HEK293 (cell line): ENCODE measurements around the gene DUSP1.

Experiments
- CTCF ChIA-PET: fragments of 350-600 bp; formaldehyde crosslinking; extraction: SDS; loops from one replicate; lab custom pipeline; 2021; ENCODE audit warnings: antibody characterized with exemption; lab: Yijun Ruan, JAX
- POLR2A ChIA-PET: fragments of 300-600 bp; formaldehyde crosslinking; extraction: SDS; loops from one replicate; lab custom pipeline; 2020; ENCODE audit warnings: antibody characterized with exemption, inconsistent platforms; lab: Yijun Ruan, JAX
- H3K27ac ChIP-seq: fragments of 200-500 bp; sonication (Bioruptor generic); 2 replicates; pipeline ENCODE4 v1.5.1; 2014; ENCODE audit warnings: low read depth, low read length, control low read depth, inconsistent platforms; ENCODE audit errors: extremely low read depth
- H3K36me3 ChIP-seq, 2 experiments: fragments of 200-500 bp in 1 of 2; sonication (Bioruptor generic) in 1 of 2; 1 replicate in 1 of 2; 2 replicates in 1 of 2; pipeline ENCODE4 v1.5.1; 2014 to 2017; ENCODE audit warnings: inconsistent platforms in 2 of 2, low read length in 2 of 2; ENCODE audit not compliant: control insufficient read depth in 2 of 2, insufficient read depth in 1 of 2
- H3K4me1 ChIP-seq: fragments of 200-500 bp; sonication (Bioruptor generic); 2 replicates; pipeline ENCODE4 v1.5.1; 2014; ENCODE audit warnings: mild to moderate bottlenecking, low read length, inconsistent platforms; ENCODE audit not compliant: control insufficient read depth, insufficient read depth
- H3K4me3 ChIP-seq: 2 replicates; pipeline ENCODE4 v1.5.1; 2011; ENCODE audit warnings: low read depth, mild to moderate bottlenecking, control low read depth, low read length, moderate library complexity
- H3K9me3 ChIP-seq: fragments of 200-500 bp; sonication (Bioruptor generic); 2 replicates; pipeline ENCODE4 v1.5.1; 2014; ENCODE audit warnings: low read depth, low read length, inconsistent platforms; ENCODE audit not compliant: control insufficient read depth, insufficient read depth
- GFI1B ChIP-seq: fragments of 450-650 bp; formaldehyde crosslinking; IDR thresholded peaks from 2 replicates; pipeline ENCODE4 v1.5.1; 2016; ENCODE audit warnings: missing biosample characterization, missing genetic modification characterization
- GLI2 ChIP-seq: fragments of 450-650 bp; formaldehyde crosslinking; IDR thresholded peaks from 2 replicates; pipeline ENCODE4; 2017; ENCODE audit warnings: missing biosample characterization, missing genetic modification characterization, low read depth, borderline replicate concordance
- TSHZ1 ChIP-seq: fragments of 450-650 bp; formaldehyde crosslinking; IDR thresholded peaks from 2 replicates; pipeline ENCODE4 v1.5.1; 2016; ENCODE audit warnings: missing biosample characterization, missing genetic modification characterization, borderline replicate concordance
- ZNF132 ChIP-seq: fragments of 450-650 bp; formaldehyde crosslinking; IDR thresholded peaks from 2 replicates; pipeline ENCODE4 v1.5.1; 2017; ENCODE audit warnings: missing biosample characterization, missing genetic modification characterization, borderline replicate concordance
- ZNF211 ChIP-seq: fragments of 450-650 bp; formaldehyde crosslinking; IDR thresholded peaks from 2 replicates; pipeline ENCODE4 v1.5.1; 2016; ENCODE audit warnings: low read depth, missing biosample characterization, missing genetic modification characterization
- ZNF280C ChIP-seq: fragments of 450-650 bp; formaldehyde crosslinking; IDR thresholded peaks from 2 replicates; pipeline ENCODE4 v1.5.1; 2016; ENCODE audit warnings: missing biosample characterization, missing genetic modification characterization
- ZNF423 ChIP-seq: fragments of 450-650 bp; formaldehyde crosslinking; IDR thresholded peaks from 2 replicates; pipeline ENCODE4 v1.5.1; 2016; ENCODE audit warnings: missing biosample characterization, missing genetic modification characterization
- ZNF449 ChIP-seq: fragments of 450-650 bp; formaldehyde crosslinking; IDR thresholded peaks from 2 replicates; pipeline ENCODE4 v1.5.1; 2017; ENCODE audit warnings: missing biosample characterization, mild to moderate bottlenecking, missing genetic modification characterization, moderate library complexity
- ZNF530 ChIP-seq: fragments of 450-650 bp; formaldehyde crosslinking; IDR thresholded peaks from 2 replicates; pipeline ENCODE4 v1.5.1; 2016; ENCODE audit warnings: low read depth, missing biosample characterization, missing genetic modification characterization
- ZNF600 ChIP-seq: fragments of 450-650 bp; formaldehyde crosslinking; IDR thresholded peaks from 2 replicates; pipeline ENCODE4 v1.5.1; 2016; ENCODE audit warnings: missing biosample characterization, missing genetic modification characterization
- ZNF623 ChIP-seq: fragments of 450-650 bp; formaldehyde crosslinking; IDR thresholded peaks from 2 replicates; pipeline ENCODE4 v1.5.1; 2016; ENCODE audit warnings: missing biosample characterization, missing genetic modification characterization
- ZNF626 ChIP-seq: fragments of 450-650 bp; sonication (Bioruptor Pico); formaldehyde crosslinking; IDR thresholded peaks from 2 replicates; pipeline ENCODE4 v1.5.1; 2018; ENCODE audit warnings: missing biosample characterization, missing genetic modification characterization, inconsistent platforms

DUSP1 gene

GRCh38 chr5:172770374-172770674, 671 bp downstream of the DUSP1 start (continued):
- TF ChIP-seq TSHZ1 (tag by site-specific recombination), result no peak
- TF ChIP-seq ZNF132, result no peak
- no peak for TF ChIP-seq ZNF280C

- H3K4me3 ChIP-seq, result peak overlapping the region; percentile 89
- TF ChIP-seq ZNF423 (tag by site-specific recombination) (peak; percentile 52; the same call in 1 of the 2 replicates), ZNF211 (tag by site-specific recombination) (no peak), ZNF600 (tag by site-specific recombination) (0 out of 2 replicates have a peak, but pooled peaks have one; percentile 16)
- TF ChIP-seq, all 188 proteins: peak for 2
- H3K27ac ChIP-seq, result peak overlapping the region; percentile 95; the same call in 1 of the 2 replicates
- no peaks in the 10 kb centered on the region for H3K9me3 ChIP-seq
- peaks cover 0 to 30% of the 10 kb centered on the region in 2 experiments; a peak in 1 of 3 replicates for H3K36me3 ChIP-seq
- POLR2A ChIA-PET, result interaction anchor here (0.5 to 7.5 kb wide), 25 partner anchors 8 to 1626 kb away, joined by 3 to 89 read pairs (median 6); partner anchors contain the start of genes ERGIC1, RPL26L1 and STC2
- H3K4me1 ChIP-seq, result peaks cover 22% of the 10 kb centered on the region; the same call in 1 of the 2 replicates
- CTCF ChIA-PET, result interaction anchor here (0.6 to 4.8 kb wide), 6 partner anchors 53 to 339 kb away, joined by 3 to 45 read pairs (median 6); no protein-coding TSS in a partner anchor
Observed at GRCh38 chr5:172769616-172770373, 1.2 kb downstream of the DUSP1 start.

GRCh38 chr5:172769342-172769615, 1.7 kb downstream of the DUSP1 start:
- ChIA-PET CTCF (interaction anchor here (0.6 to 2.9 kb wide), 3 partner anchors 52 to 339 kb away, joined by 3 to 13 read pairs (median 7); no protein-coding TSS in a partner anchor), POLR2A (interaction anchor here (0.7 to 7.5 kb wide), 12 partner anchors 9 to 559 kb away, joined by 3 to 89 read pairs (median 4); partner anchors contain the start of genes ERGIC1 and STC2)
- no peak overlapping the region; the same call in 1 of the 2 replicates for H3K27ac ChIP-seq

More at GRCh38 chr5:172769342-172769615, 1.7 kb downstream of the DUSP1 start:
- no peaks in the 10 kb centered on the region for H3K9me3 ChIP-seq
- H3K4me3 ChIP-seq, result peak overlapping the region; percentile 89
- H3K4me1 ChIP-seq, result peaks cover 22% of the 10 kb centered on the region; the same call in 1 of the 2 replicates
- TF ChIP-seq ZNF623 (tag by site-specific recombination), result no peak
- TF ChIP-seq ZNF530 (tag by site-specific recombination), result no peak
- TF ChIP-seq GFI1B (tag by site-specific recombination), result no peak
- no peak for TF ChIP-seq ZNF626 (tag by site-specific recombination)
- TF ChIP-seq ZNF449, result peak; percentile 13; the same call in 1 of the 2 replicates
- no peak for TF ChIP-seq GLI2 (tag by site-specific recombination)
- peaks cover 0 to 30% of the 10 kb centered on the region in 2 experiments; a peak in 1 of 3 replicates for H3K36me3 ChIP-seq
